ENCODE results near the gene TEX30.

The TEX30 gene

DNA sequence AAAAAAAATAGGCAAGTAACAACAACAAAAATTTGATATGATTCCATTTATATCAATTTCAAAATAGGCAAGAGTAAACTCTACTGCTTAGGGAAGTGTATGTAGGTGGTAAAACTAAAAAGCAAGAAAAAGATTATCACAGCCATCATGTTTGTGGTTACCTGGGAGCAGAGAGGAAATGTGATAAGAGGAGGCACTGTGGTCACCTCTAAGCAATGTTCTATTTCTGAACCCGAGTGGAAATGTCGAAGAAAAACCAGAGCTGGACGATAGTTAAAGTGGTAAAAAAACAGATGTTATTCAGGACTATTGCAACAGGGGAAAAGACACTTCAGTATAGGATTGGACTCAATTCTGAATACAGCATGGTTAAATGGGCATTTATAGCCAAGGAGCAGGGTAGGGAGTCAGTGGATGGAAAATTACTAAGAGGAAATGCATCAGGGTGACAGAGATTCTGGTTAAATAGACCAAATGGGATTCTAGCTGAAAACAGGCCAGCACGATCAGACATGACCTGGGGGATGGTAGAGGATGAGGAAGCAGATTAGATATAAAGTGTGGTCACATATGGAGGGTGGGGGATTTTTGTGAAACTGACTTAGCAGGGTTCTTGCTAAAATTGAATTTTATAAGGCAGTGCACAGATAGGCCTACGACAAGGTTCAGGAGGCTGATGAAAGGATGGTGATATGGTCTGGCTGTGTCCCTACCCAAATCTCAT lies 6.0 kb upstream of the TEX30 start:
- H3K27me3 ChIP-seq (ENCODE audit: control insufficient read depth, insufficient read depth, low read length) = peaks cover 1% of the 10 kb centered on the region; the same call in 1 of the 2 replicates
- H3K27ac ChIP-seq (ENCODE audit: low read depth, low read length) = no peak overlapping the region
- H3K36me3 ChIP-seq (ENCODE audit: control insufficient read depth, insufficient read depth, low read length) = no peaks in the 10 kb centered on the region
- H3K4me1 ChIP-seq (ENCODE audit: control insufficient read depth, insufficient read depth, low read length) = no peaks in the 10 kb centered on the region
- no peak overlapping the region for H3K4me3 ChIP-seq (ENCODE audit: low read depth, low read length)
- peaks cover 7% of the 10 kb centered on the region; the same call in 1 of the 2 replicates for H3K9me3 ChIP-seq (ENCODE audit: control insufficient read depth, insufficient read depth, low read length)
- no peak overlapping the region for H3K9ac ChIP-seq (ENCODE audit: low read depth, low read length)

DNA sequence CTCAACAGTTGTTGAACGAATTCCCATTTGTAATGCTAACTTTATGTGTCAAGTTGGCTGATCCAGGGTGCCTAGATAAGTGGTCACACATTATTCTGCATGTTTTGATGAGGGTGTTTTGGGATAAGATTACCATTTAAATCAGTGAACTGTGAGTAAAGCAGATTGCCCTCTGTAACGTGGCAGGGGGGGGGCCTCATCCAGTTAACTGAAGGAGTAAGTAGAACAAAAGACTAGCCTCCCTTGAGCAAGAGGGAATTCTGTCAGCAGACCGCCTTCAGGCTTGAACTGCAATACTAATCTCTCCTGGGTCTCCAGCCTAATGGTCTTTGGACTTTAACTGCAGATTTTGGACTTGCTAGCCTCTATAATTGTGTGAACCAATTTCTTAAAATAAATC lies 4.2 kb upstream of the TEX30 start:
- Histone ChIP-seq H3K27ac (ENCODE audit: low read depth, low read length) (no peak overlapping the region), H3K4me1 (ENCODE audit: control insufficient read depth, insufficient read depth, low read length) (no peaks in the 10 kb centered on the region), H3K9me3 (ENCODE audit: control insufficient read depth, insufficient read depth, low read length) (peaks cover 7% of the 10 kb centered on the region; the same call in 1 of the 2 replicates), H3K27me3 (ENCODE audit: control insufficient read depth, insufficient read depth, low read length) (peaks cover 15% of the 10 kb centered on the region), H3K4me3 (ENCODE audit: low read depth, low read length) (no peak overlapping the region), H3K36me3 (ENCODE audit: control insufficient read depth, insufficient read depth, low read length) (no peaks in the 10 kb centered on the region), H3K9ac (ENCODE audit: low read depth, low read length) (no peak overlapping the region)

DNA sequence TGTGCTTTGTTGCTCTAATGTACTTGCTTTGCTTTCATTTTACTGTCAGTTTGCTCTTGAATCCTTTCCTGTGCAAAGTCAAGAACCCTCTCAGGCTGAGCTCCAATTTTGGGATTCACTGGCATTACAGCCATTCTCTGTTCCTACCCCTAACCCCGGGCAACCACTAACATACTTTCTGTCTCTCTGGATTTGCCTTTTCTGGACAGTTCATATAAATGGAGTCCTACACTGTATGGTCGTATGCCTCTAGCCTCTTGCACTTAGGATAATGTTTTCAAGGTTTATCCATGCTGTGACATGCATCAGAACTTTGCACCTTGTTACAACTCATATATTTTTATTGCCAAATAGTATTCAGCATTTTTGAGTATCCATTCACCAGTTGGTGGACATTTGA lies 2.7 kb upstream of the TEX30 start:
- Histone ChIP-seq H3K36me3 (ENCODE audit: control insufficient read depth, insufficient read depth, low read length) (no peaks in the 10 kb centered on the region), H3K9ac (ENCODE audit: low read depth, low read length) (no peak overlapping the region), H3K27ac (ENCODE audit: low read depth, low read length) (no peak overlapping the region)

DNA sequence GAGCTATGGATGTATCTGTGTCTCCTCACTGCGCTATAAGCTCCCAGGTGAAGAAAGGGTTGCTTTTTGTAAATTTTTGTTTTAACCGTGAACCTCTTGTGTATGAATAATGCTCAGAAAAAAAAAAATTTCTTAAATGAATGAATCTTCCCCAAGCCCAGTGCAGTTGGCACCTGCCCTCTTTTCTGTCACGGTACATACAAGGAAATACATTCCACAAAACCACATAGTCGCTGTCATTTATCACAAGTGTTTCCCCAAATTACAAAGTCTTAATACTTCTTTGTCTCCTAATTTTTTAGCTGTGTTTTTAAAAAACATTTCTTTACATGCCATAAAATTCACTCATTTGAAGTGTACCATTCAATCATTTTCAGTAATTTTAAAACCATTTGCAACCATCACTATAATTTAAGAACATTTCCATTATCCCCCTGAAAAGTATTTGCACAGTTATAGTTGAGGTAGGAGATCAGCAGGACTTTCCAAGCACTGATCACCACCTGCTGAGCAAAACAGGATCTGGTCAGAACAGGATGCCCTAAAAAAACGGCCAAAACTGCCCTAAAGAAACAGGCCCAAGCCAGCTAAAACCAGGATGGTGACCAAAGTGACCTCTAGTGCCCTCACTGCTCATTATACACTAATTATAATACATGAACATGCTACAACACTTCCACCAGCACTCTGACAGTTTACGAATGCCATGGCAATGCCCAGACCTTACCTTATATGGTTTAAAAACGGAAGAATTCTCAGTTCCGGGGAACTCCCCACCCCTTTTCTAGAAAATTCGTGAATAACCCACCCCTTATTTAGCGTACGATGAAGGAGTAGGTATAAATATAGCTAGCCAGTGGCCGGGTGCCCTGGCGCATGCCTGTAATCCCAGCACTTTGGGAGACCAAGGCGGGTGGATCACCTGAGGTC lies 1.3 kb upstream of the TEX30 start:
- Histone ChIP-seq H3K4me1 (ENCODE audit: control insufficient read depth, insufficient read depth, low read length) (no peaks in the 10 kb centered on the region), H3K27ac (ENCODE audit: low read depth, low read length) (no peak overlapping the region), H3K36me3 (ENCODE audit: control insufficient read depth, insufficient read depth, low read length) (no peaks in the 10 kb centered on the region), H3K4me3 (ENCODE audit: low read depth, low read length) (no peak overlapping the region), H3K27me3 (ENCODE audit: control insufficient read depth, insufficient read depth, low read length) (peaks cover 21% of the 10 kb centered on the region), H3K9ac (ENCODE audit: low read depth, low read length) (no peak overlapping the region), H3K9me3 (ENCODE audit: control insufficient read depth, insufficient read depth, low read length) (no peaks in the 10 kb centered on the region)

More for the DNA sequence above, 2.7 kb upstream of the TEX30 start:
- peaks cover 21% of the 10 kb centered on the region for H3K27me3 ChIP-seq (ENCODE audit: control insufficient read depth, insufficient read depth, low read length)
- H3K4me1 ChIP-seq (ENCODE audit: control insufficient read depth, insufficient read depth, low read length) = no peaks in the 10 kb centered on the region
- H3K9me3 ChIP-seq (ENCODE audit: control insufficient read depth, insufficient read depth, low read length) = no peaks in the 10 kb centered on the region
- H3K4me3 ChIP-seq (ENCODE audit: low read depth, low read length) = no peak overlapping the region

DNA sequence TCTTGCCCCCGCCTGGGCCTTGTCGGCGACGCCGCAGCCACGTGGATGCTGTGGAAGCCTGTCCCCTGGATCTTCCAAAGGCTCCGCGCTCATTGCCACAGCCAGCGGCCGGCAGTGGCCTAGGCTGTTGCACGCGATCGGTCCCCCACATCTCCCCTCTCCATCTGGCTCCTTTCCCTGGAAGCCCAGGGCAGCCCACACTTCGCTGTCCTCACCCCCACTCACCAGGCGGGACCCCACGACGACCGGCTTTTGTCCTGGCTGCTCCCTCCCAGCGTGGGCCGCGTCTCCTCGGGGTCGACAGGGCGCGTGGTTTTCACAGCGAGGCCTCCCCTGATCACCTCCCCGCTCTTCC lies 605 bp upstream of the TEX30 start:
- Histone ChIP-seq H3K4me1 (ENCODE audit: control insufficient read depth, insufficient read depth, low read length) (no peaks in the 10 kb centered on the region), H3K36me3 (ENCODE audit: control insufficient read depth, insufficient read depth, low read length) (no peaks in the 10 kb centered on the region), H3K4me3 (ENCODE audit: low read depth, low read length) (peak overlapping the region; percentile 87; the same call in 1 of the 2 replicates), H3K9ac (ENCODE audit: low read depth, low read length) (peak overlapping the region; percentile 69; the same call in 1 of the 2 replicates), H3K27me3 (ENCODE audit: control insufficient read depth, insufficient read depth, low read length) (peaks cover 21% of the 10 kb centered on the region), H3K9me3 (ENCODE audit: control insufficient read depth, insufficient read depth, low read length) (no peaks in the 10 kb centered on the region), H3K27ac (ENCODE audit: low read depth, low read length) (no peak overlapping the region)

DNA sequence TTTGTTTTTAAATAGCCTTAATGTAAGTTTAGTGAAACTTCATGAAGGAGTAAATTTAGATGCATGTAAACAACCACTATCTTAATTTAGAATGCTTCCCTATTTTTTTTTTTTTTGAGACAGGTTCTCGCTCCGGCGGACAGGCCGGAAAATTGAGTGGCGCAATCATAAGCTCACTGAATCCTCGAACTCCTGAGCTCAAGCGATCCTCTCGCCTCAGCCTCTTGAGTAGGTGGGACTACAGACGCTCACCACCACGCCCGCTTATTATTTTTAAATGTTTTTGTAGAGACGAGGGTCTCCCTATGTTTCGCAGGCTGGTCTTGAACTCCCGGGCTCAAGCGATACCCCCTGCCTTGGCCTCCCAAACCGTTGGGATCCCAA lies 1.6 kb downstream of the TEX30 start:
- Histone ChIP-seq H3K4me1 (ENCODE audit: control insufficient read depth, insufficient read depth, low read length) (no peaks in the 10 kb centered on the region), H3K36me3 (ENCODE audit: control insufficient read depth, insufficient read depth, low read length) (peaks cover 3% of the 10 kb centered on the region; the same call in 1 of the 2 replicates), H3K4me3 (ENCODE audit: low read depth, low read length) (no peak overlapping the region), H3K9ac (ENCODE audit: low read depth, low read length) (no peak overlapping the region), H3K9me3 (ENCODE audit: control insufficient read depth, insufficient read depth, low read length) (no peaks in the 10 kb centered on the region), H3K27ac (ENCODE audit: low read depth, low read length) (no peak overlapping the region), H3K27me3 (ENCODE audit: control insufficient read depth, insufficient read depth, low read length) (peaks cover 21% of the 10 kb centered on the region)

DNA sequence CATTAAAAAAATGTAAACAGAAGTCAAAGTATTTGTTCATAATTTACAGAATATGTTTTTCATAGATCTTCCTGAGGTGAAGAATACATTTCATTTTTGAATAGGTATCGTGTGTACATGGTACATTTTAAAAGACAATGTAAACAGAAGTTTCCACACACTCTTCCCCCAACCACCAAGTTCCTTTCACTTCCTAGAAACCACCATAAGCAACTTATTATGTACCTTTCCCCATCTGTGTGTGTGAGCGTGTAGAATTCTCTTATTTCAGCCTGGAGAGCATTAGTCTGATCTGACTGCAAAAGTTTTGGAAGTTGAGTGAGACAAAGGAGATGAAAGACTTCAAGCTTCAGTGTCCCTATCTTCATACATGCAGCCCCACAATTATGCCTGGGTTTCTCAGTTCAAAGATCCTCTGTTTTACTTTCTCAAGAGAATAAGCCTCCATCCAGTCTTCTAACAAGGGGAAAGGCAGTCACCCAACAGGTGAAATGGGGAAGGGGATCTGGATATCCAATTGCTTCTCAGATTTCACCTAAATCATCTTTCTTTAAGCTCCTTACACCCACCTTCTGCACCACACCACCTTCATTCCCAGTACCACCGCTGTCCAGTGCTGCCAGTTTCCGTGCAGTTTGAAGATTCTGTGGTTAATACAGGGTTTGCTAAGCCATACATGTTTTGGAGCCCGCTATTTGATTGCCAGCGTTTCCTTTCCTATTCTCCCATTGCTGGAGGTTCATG lies 2.1 kb downstream of the TEX30 start:
- Histone ChIP-seq H3K4me3 (ENCODE audit: low read depth, low read length) (no peak overlapping the region), H3K4me1 (ENCODE audit: control insufficient read depth, insufficient read depth, low read length) (no peaks in the 10 kb centered on the region), H3K27me3 (ENCODE audit: control insufficient read depth, insufficient read depth, low read length) (peaks cover 21% of the 10 kb centered on the region), H3K9me3 (ENCODE audit: control insufficient read depth, insufficient read depth, low read length) (no peaks in the 10 kb centered on the region), H3K27ac (ENCODE audit: low read depth, low read length) (no peak overlapping the region), H3K9ac (ENCODE audit: low read depth, low read length) (no peak overlapping the region), H3K36me3 (ENCODE audit: control insufficient read depth, insufficient read depth, low read length) (peaks cover 8% of the 10 kb centered on the region; the same call in 1 of the 2 replicates)

DNA sequence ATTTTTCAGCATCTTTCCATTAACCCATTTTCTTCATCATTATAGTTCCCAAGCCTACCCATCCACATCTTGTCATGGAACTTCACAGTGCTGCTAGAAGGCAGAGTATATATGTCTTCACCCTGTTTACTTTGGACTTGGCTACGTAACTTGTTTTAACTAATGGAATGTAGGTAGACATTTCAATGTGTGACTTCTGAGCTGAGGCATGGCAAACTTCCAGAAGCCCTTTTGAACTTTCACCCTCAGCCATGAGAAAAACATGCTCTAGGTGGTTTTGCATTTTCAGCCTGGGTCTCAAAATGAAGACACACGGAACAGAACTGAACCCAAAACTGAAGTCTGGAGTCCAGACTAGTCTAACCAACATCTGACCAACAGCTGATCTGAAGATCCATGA lies 3.2 kb downstream of the TEX30 start:
- Histone ChIP-seq H3K9me3 (ENCODE audit: control insufficient read depth, insufficient read depth, low read length) (no peaks in the 10 kb centered on the region), H3K27ac (ENCODE audit: low read depth, low read length) (no peak overlapping the region), H3K9ac (ENCODE audit: low read depth, low read length) (no peak overlapping the region), H3K27me3 (ENCODE audit: control insufficient read depth, insufficient read depth, low read length) (peaks cover 21% of the 10 kb centered on the region), H3K4me3 (ENCODE audit: low read depth, low read length) (no peak overlapping the region), H3K36me3 (ENCODE audit: control insufficient read depth, insufficient read depth, low read length) (peaks cover 15% of the 10 kb centered on the region; the same call in 1 of the 2 replicates), H3K4me1 (ENCODE audit: control insufficient read depth, insufficient read depth, low read length) (no peaks in the 10 kb centered on the region)

DNA sequence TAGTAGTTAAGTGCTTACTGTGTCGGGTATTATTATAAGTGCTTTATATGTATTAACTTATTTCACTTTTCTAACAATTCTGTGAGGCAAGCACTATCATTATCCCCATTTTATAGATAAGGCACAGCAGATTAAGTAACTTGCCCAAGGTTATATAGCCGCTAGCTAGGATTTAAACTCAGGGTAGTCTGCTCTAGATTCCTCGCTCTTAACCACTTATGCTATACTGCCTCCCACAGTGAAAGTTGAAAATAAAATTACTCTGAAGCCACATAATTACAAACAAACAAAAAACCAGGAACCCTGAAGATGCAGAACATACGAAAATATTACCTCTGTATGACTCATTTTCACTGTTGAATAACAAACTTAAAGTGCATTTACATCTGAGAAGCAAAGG lies 3.9 kb downstream of the TEX30 start:
- H3K36me3 ChIP-seq (ENCODE audit: control insufficient read depth, insufficient read depth, low read length) = peaks cover 15% of the 10 kb centered on the region; the same call in 1 of the 2 replicates
- H3K27me3 ChIP-seq (ENCODE audit: control insufficient read depth, insufficient read depth, low read length) = peaks cover 20% of the 10 kb centered on the region

DNA sequence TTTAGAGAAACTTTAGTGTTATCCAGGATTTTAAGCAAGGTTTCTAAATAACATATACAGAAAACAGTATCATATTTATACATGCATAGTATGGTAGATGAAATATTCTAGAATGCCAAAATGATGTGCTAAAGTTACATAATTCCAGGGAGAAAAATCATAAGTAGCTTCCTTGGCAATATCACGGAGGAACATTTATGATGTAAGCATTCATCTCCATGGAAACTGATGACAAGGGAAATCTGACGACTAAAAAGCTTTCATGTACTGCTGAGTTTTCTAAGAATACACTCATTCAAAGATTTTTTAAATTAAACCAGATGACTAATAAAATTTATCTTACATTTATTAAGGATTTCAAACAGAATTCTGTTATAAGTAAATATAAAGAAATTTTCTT lies 4.7 kb downstream of the TEX30 start:
- H3K4me3 ChIP-seq (ENCODE audit: low read depth, low read length) = no peak overlapping the region
- H3K27ac ChIP-seq (ENCODE audit: low read depth, low read length) = no peak overlapping the region
- no peaks in the 10 kb centered on the region for H3K4me1 ChIP-seq (ENCODE audit: control insufficient read depth, insufficient read depth, low read length)
- no peak overlapping the region for H3K9ac ChIP-seq (ENCODE audit: low read depth, low read length)
- H3K27me3 ChIP-seq (ENCODE audit: control insufficient read depth, insufficient read depth, low read length) = peaks cover 13% of the 10 kb centered on the region
- H3K36me3 ChIP-seq (ENCODE audit: control insufficient read depth, insufficient read depth, low read length) = peaks cover 15% of the 10 kb centered on the region; the same call in 1 of the 2 replicates
- no peaks in the 10 kb centered on the region for H3K9me3 ChIP-seq (ENCODE audit: control insufficient read depth, insufficient read depth, low read length)

More for the DNA sequence above, 3.9 kb downstream of the TEX30 start:
- Histone ChIP-seq H3K9me3 (ENCODE audit: control insufficient read depth, insufficient read depth, low read length) (no peaks in the 10 kb centered on the region), H3K9ac (ENCODE audit: low read depth, low read length) (no peak overlapping the region), H3K4me3 (ENCODE audit: low read depth, low read length) (no peak overlapping the region), H3K4me1 (ENCODE audit: control insufficient read depth, insufficient read depth, low read length) (no peaks in the 10 kb centered on the region), H3K27ac (ENCODE audit: low read depth, low read length) (no peak overlapping the region)
